Dermis blood vessel endothelial cell (primary cell): Measurements from ENCODE around the gene C1orf21. TPM values are rescaled to one million over a fixed set of nuclear protein-coding genes. Genes with fewer than 3 reads are reported as not detected.

Source experiments
- DNase-seq: peaks from one replicate; pipeline ENCODE4 v3.0.0; 2010
- total RNA-seq: library from RNA; depleted of rRNA; stranded (reverse); fragments of >200 nt; gene quantifications from 2 replicates; pipeline ENCODE4 v1.2.3, GENCODE V29; 2014

C1orf21 gene
- total RNA-seq, 1 donor from 2014 or later, result 41.0 TPM

DNA sequence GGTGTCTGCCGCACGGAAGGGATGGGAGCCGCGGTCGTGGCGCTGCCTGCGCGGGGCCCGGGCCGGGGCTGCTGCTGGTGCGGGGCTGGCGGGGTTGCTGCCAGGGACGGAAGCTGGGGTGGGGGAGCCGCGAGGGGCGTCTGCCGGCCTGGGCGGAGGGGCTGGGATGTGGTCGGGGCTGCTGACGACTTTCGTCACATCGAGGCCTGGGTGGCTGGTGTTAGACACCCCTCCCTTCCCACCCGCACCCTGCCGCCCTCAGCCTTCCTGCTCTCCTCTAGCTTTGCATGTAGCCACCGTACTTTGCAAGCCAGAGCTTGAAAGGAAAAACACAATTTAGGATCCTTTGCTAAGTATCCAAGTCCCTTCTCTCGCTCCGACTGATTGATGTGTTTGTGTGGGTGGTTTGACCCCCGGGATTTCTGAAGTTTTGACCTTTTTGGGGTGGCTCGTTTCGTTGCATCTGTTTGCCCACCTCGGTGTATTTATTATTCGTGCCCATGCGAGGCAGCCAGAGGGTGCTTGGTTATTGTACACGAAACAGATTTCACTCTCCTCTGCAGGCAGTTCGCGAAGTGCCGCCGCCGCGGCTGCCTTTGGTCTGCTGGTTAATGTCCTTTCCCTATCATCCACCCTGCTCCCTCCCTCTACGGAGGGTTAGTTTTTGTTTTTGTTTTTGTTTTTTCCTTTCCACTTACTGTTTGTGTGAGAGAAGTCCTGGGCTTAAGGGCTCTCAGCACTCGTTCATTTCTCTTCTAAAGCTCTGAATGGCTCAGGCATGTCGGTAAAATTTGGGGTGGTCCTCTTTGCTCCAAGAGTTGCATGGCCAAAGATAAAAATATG is 868 bp downstream of the C1orf21 start:
- peak; percentile 30 for DNase-seq

DNA sequence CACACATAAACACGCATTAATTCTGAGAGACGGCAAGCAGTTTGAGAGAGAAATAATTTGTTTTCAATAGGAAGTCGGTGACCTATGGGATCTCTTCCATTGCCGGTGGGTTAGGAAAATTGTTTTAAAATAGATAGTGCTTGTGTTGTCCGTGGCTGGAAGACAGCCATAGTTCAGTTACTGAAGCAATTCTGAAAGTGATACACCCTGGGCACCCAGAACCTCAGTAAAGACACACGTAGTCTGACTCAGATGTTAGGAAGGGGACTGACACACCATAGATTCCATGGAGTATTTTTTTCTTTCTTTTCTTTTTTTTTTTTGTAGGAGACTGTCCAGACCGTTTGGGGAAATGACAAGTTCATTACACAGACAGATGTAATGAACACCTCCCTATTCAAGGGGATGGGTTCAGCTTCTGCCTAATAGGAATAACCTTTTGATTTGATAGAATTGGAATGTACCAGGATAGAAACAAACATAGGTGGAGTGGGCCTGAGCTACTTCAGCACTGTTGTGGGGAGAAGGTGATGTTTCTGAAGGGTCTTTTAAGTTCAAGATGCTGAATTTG is 1.6 kb downstream of the C1orf21 start:
- peak; percentile 17 for DNase-seq

DNA sequence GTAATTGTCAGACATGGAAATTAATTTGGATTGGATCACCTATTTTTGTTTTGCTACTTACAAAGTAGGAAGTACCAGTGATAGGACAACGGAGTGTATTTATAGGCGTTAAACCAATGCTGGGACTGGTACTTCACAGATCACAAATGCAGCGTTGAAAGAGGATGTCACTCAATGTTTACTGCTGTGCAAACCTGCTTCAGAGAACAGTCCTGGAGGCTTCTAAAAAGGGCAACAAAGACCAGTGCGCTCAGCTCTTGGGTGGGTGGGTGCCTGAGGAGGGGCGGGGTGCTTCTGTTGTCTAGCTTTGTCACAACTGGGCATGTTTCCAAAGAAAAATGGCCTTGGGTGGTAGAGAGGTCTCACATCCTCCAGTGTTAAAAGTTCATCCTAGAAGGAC is 2.1 kb downstream of the C1orf21 start:
- DNase-seq, result no peak

DNA sequence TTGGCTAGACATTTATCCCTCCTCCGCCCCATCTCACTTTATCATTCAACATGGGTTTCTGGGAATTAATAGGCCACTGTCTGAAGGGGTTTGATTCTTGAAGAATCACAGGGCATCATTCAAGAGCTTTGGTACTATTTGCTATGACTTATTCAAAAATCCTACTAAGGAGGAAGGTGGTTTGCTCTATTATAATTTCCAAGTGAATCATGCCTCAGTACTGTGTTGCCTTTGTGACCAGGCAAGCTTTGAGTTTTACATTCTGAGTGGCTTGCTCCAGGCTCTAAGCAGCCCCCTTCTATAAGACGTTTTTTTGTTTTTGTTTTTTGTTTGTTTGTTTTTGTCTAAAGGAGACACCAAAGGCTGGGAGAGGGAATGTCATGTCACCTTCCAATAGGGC is 2.6 kb downstream of the C1orf21 start:
- DNase-seq, result no peak

DNA sequence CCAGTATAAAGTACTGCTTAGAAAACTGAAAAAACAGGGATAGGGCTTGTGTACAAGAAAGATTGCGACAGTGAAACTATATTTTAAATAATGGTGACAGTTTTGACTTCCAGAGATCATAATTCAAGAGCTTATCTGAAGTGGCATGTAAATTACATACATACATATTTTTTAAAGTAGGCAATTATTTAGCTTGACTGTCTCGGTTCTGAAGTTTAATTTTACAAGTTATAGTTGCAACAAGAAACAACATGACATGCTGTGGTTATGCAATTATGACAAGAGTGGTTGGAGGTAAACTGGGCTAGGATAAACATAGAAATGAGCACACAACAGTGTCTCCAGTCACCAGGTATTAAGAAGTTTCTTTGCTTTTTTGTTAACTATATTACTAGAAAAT is 4.1 kb downstream of the C1orf21 start:
- no peak for DNase-seq

DNA sequence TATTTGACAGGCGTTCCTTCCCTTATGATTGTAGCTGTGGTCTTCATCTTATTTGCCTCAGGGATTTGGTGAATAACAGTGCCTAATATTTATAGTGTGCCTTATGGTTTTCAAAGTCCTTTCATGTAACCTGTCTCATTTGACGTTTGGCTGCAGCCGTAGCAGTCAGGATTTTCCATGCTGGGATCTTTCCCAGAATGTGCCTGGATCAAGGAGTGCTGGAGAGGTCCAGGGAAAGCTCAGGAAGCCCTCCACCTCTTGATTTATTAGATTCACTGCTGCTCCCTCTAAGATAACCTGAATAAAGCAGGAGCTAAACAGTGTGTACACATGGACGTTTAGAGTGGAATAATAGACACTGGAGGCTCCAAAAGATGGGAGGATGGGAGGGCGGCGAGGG is 5.2 kb downstream of the C1orf21 start:
- no peak for DNase-seq

DNA sequence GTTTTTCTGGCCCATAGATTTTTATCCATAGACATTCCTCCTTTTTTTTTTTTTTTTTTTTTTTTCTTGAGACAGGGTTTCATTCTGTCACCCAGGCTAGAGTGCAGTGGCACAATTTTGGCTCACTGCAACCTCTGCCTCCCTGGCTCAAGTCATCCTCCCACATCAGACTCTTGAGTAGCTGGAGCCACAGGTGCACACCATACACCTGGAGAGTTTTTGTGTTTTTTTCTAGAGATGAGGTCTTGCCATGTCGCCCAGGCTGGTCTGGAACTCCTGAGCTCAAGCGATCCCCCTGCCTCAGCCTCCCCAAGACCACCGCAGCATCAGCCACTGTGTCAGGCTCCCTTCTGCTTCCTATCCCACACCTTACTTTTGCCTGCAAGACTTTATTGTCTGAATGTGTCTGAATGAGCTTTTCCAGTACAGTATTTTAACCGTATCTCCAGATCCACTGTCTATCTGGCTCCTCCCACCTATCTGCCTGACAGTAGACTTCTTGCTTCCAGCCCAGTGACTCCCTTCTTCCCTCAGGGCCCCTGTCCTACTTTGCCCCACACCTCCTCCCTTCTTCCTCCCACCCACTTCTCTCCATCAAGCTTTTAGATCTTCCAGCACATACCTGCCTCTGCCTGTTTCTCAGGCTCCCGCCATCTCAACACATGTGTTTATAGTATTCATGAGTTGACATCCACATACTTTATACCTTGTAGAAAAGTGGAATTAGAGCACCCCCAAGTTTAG is 6.1 kb downstream of the C1orf21 start:
- DNase-seq, result no peak

DNA sequence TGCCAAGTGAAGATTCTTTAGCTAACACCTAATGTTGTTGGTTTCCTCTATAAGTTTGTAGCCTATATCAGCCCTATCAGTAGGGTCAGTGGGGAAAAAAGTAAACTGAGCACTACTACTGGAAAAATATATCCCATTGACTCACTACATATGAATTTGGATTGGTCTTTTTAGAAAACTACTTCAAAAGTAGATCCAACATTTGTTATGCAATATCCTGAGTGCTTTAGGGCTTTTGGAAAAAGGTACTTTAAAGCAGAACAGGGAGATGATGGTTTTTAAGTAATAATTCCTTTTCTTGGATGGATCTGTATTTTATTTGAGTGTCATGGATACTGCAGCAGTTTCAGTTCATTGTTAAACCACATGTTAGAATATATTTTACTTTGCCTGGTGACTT is 7.1 kb downstream of the C1orf21 start:
- no peak for DNase-seq

DNA sequence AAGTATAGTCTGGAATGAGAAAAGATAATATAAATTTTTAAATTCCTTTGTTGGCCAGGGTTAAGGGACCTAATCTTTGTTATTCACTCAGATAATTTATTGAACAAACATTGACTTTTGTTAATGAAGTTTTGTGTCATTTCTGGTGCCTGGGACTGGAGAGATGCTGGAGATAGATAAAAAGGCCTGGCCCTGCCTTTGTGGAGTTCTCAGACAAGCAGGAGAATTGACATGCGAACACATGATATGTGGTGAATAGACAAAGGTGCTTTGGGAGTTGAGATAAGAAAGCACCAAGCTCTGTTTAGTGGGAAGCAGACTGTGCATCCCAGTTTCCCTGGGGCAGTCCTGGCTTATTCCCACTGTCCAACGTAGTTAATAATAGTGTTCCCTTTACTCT is 8.5 kb downstream of the C1orf21 start:
- no peak for DNase-seq

DNA sequence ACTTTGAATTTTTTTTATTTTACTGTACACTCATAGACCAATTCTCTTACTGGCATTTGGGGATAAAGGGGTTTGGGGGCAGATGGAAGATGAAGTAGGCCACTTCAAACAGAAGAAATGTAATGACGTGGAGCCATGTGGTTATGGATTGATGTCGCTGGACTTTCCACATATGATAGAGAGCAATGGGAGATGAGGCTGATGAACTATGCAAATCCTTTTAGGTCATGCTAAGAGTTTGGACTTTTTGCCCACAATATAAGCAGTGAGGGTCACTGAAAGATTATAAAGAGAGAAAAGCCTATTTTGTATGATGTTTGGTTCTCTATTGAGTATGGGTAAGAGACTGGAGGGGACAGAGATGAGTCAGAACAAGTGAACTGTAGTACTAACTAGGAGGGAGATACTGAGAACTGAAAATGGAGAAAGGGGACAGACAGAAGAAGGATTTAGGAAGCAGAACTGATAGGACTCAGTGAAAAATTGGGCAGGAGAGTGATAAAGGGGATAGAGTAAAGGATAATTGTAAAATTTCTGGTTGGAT is 9.2 kb downstream of the C1orf21 start:
- no peak for DNase-seq

DNA sequence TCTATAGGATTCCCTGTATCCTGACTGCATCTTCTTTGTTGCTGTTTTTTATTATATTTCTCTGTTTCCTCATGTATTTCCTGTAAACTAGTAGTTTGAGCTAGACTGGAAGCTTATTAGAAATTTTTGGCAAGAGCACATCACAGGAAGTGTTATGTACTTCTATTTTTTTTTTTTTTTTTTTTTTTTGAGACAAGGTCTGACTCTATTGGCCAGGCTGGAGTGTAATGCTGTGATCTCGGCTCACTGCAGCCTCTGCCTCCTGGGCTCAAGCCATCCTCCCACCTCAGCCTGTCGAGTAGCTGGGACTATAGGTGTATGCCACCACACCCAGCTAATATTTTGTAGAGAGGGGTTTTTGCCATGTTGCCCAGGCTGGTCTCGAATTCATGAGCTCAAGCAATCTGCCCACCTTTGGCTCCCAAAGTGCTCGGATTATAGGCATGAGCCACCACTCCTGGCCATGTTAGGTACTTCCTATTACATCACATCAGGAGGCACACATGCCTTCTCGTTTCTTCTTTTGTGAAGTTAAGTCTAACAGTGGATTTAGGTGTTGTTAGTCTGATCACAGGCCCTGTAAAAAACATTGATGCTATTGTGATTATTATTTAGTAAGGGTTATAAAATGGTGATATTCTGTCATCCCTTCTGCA is 12.5 kb downstream of the C1orf21 start:
- DNase-seq, result no peak

DNA sequence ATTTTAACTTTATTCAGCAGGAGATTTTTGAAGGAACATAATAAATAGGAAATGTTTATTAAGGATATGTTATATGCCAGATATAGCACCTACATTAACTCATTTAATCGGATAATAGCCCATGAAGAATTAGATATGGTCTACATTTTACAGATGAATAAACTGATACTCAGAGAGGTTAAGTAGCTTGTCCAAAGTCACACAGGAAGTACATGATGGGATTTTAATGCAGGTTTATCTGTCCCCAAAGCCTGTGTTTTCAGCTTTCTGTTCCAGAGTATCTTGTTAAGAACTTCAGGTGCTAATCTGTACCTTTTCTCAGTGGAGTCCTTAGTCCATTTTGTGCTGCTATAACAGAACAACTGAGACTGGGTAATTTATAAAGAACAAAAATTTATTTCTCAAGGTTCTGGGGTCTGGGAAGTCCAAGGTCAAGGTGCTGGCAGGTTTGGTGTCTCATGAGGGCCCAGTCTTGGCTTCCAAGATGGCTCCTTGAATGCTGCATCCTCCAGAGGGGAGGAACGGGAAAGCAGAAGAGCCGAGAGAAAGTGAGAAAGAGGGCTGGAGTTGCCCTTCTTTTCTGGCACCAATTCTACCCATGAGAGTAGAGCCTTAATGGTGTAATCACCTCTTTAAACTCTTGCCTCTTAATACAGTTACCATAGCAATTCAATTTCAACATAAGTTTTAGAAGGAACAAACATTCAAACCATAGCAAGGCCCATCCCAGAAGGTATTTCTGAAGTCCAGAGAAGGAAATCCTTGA is 17.3 kb downstream of the C1orf21 start:
- no peak for DNase-seq

DNA sequence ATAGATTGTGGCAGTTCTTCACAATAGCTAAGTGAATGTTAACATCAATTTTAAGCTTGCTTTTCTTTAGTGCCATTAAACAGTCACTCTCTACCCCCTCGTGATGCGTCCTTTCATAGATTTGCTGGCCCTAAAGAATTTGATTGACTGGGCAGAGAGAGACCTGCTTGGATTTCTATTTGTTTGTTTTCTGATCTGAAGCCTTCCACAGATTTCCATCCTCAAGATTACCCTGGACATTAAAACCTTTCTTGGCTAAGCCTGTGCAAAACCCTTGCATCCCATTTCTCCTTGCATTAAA is 17.8 kb downstream of the C1orf21 start:
- DNase-seq, result no peak

DNA sequence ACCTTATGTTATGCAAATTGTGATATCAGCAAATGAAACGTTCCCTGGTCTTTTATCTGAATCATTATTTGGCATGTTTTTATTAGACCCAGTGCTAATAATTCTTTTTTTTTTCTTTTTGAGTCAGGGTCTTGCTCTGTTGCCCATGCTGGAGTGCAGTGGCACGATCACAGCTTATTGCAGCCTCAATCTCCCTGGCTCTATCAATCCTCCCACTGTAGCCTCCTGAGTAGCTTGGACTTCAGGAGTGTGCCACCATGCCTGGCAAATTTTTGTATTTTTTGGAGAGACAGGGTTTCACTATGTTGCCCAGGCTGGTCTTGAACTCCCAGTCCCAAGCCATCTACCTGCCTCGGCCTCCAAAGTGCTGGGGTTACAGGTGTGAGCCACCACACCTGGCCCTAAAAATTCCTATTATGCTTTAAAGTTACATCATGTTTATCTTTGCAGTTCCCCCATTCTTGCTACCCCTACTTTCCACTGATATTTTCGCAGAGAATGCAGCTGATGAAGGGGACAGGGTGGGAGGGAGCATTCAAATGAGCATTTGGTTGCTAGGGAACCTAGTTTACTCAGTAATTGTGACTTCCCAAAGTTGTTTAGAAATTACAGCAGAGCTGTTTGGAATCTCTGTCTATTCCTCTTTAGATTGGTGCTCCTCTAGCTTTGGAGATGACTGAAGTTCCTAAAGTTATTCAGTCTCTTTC is 18.4 kb downstream of the C1orf21 start:
- DNase-seq, result no peak

DNA sequence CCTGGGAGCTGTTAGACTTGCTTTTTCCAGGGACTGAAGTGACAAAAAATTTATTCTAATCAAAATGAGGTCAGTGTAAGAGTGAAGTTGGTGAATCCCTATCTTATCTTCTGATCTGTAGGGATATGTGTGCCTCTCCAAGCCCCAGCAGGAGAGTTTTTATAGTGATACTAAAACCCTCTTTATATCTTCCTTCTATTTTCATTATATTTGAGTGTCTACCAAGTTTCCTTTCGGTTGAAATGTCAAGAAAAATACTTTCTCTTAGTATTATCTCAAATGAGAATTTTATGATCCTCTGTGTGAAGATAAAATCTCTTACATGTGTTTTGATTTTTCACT is 18.9 kb downstream of the C1orf21 start:
- DNase-seq, result no peak

DNA sequence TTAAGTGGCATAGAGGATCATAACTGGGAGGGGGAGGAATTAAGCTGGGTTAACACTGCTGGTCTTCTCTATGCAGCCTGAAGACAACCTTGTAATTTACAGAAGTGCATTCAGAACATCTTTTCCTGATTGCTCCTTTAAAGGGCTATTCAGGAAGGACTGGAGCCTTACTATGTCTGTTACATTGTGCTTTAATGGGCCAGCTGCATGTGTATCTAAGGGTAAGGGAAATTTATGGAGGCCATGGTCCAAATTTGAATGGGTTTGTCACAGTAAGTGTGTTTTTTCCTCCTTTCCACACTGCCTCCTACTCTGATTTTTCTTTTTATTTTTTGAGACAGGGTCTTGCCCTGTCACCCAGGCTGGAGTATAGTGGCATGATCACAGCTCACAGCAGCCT is 19.6 kb downstream of the C1orf21 start:
- no peak for DNase-seq

DNA sequence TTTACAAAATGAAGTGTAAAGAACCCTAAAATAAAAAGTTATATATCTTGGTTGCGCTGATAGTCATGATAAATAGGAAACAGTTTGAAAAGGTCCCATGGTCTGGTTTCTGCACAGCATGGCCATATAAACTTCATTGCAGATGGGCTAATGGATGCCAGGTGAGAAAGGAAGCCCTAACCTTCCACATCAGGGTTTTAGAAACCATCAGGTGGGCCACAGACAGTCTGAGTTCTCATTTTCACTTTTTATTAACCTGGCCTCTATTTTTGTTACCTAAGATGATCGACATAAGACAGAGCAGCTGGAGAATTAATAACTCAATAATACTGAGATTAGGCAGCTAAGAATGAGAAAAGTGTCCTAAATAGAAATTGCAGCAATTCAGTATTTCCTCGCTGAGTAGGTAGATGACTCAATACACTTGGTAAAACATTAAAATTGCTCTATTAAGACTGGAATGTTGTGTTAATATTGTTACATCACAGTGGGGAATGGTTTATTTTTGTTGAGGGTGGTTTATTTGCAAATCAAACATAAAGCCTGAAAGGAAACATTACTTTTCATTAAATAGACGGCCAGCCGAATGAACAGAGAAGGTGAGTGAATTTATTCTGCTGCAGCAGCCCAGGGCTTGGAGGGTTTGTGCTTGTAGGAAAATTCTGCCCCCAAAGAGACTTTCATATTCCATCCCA is 21.1 kb downstream of the C1orf21 start:
- DNase-seq, result no peak

DNA sequence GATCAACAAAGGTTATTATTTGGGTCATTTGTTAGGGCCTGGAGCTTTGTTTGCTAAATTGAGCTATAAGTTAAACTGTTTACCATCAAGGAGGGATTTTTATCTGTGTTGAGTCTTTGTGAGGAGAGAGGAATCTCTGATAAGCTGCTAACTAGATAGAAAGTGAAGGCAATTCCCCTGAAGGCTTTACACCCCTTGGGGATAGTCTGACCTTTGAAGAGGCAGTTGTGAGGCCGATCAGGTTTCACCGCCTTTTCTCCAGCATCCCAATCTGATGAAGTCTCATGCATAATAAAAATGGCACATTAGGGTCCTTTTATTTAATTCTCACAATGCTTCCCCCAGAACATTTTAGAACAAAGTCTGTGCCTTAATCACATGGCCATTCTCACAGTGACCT is 21.8 kb downstream of the C1orf21 start:
- no peak for DNase-seq

DNA sequence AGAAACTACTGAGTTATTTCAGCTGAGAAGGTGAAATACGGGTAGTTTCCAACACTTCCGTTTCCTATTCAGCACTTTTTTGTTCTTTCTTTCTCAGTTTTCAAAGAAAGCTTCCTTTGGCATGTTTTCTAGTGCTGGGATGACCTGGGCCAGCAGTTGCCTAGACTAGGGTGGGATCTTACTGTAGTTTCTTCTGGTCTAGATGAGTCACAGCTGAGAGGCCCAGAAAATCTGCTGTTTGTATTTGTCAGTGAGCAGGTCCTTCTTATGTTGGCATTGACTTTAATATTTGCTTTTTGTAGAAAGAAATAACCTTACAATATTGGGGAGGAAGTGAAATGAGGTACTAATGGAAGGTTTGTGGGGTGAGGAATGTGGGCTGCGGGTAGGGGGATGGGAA is 22.2 kb downstream of the C1orf21 start:
- no peak for DNase-seq

DNA sequence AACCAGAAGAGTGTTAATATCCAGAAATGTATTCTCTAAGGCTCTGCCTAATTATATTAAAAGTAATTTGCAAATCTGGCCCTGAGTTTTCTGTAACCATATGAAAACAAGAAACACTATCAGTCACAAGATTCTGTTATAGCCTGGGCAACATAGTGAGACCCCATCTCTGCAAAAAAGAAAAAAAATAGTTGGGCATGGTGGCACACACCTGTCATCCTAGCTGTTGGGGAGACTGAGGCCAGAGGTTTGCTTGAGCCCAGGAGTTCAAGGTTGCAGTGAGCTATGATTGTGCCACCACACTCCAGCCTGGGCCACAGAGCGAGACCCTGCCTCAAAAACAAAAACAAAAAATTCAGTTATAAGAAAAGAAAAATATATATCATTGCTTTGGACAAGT is 25.6 kb downstream of the C1orf21 start:
- no peak for DNase-seq

DNA sequence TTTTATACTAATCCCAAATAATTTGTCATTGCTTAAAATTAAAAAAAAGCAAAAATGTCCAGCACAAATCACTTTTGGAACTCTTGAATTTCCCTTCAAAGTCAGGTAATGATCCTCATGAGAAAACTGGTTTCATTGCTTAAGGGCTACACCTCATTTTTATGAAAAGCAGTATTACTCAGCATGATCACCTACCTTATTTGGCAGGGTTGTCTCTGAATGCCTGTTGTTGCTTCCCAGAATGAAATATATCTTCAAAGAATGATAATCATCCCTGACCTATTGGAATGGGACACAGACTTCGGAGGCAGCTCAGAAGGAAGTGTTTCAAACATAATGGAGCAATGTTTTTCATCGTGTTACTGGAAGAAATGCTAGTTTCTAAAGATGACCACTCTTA is 29.7 kb downstream of the C1orf21 start:
- DNase-seq, result no peak
